ENCODE data around the gene EPS8L3. TPM values are rescaled to one million over a fixed set of nuclear protein-coding genes. Genes with fewer than 3 reads are reported as not detected.

EPS8L3 gene
- total RNA-seq, 1 donor = not detected

DNA sequence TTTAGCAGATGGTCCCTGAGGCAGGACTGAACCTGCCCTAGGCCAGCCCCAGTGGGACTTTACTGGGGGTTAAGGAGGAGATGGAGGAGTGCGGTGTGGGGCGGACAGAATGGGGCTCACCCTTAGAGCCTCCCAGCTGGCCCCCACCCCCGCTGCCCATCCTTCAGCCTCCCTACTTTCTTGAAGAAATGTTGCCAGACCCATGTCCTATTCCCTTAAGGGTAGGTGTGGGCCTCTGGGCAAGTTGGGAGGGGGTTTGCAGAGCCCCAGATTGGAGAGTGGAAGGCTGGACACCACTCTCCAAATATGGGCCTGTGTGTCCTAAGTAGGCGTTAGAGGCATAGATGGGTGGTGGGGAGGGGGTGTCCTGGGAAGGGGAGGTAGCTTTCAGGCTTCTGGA lies 19.2 kb upstream of the EPS8L3 start:
- DNase-seq (ENCODE audit: low read depth in 2 of 3, low spot score in 2 of 3) = no peak

DNA sequence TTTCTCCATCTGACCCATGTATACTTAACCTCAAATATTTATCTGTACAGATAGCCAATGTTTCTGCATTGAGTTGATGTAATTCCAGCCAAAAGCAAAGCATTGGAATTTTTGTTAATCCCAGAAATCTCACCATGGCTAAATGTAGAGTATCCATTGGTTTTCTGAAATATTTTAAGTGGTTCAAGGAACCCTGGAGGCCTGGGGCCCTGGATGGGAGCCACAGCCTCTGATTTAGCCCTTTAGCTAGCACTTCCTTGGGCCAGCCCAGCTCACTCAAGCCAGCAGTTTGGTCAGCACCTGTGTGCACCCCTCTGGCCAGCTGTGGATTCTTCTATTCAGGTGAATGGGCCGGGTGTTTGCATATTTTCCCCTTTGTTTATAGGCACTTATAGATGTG lies 18.8 kb upstream of the EPS8L3 start:
- no peak for DNase-seq (ENCODE audit: low read depth in 2 of 3, low spot score in 2 of 3)

- no peak for DNase-seq (ENCODE audit: low read depth in 2 of 3, low spot score in 2 of 3)
These were observed 18.1 kb upstream of the EPS8L3 start for GRCh38 chr1:109781806-109782205.

DNA sequence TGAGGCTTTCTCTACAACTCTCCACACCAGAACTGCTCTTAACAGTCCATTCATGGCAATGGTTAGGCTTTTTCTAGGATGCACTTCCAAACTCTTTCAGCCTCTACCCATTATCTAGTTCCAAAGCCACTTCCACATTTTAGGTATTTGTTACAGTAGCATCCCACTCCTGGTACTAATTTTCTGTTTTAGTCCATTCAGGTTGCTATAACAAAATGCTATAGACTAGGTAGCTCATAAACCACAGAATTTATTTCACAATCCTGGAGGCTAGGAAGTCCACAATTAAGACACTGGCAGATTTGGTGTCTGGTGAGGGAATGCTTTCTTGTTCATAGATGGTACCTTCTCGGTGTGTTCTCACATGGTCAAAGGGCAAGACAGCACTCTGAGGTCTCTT lies 17.3 kb upstream of the EPS8L3 start:
- no peak for DNase-seq (ENCODE audit: low read depth in 2 of 3, low spot score in 2 of 3)

DNA sequence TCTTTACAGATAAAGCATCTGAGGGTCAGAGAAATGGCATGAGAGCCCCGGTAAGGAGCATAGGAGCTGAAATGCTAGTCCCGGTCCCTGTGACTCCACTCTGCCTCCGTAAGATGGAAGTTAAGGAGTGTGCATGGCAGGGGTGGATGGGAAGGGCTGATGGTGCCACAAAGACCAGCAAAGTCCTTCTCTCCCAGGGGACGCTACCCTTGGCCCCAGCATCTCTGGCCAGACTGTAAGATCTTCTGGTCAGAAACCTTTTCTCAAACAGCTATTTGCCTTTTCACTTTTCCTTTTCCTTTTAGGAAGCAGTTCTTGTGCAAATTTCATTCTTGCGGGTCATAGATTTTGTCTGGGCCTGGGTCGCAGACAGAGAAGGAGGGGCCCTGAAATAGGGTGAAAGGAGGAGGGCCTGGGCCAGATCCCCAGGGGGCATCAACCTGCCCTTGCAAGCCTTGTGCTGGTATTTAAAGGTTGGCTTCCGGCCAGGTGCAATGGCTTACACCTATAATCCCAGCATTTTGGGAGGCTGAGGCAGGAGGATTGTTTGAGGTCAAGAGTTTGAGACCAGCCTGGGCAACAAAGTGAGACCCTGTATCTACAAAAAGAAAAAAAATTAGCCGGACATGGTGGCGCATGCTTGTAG lies 14.4 kb upstream of the EPS8L3 start:
- no peak for DNase-seq (ENCODE audit: low read depth in 2 of 3, low spot score in 2 of 3)

GRCh38 chr1:109777436-109777835 lies 13.7 kb upstream of the EPS8L3 start:
- no peak for DNase-seq (ENCODE audit: low read depth in 2 of 3, low spot score in 2 of 3)

DNA sequence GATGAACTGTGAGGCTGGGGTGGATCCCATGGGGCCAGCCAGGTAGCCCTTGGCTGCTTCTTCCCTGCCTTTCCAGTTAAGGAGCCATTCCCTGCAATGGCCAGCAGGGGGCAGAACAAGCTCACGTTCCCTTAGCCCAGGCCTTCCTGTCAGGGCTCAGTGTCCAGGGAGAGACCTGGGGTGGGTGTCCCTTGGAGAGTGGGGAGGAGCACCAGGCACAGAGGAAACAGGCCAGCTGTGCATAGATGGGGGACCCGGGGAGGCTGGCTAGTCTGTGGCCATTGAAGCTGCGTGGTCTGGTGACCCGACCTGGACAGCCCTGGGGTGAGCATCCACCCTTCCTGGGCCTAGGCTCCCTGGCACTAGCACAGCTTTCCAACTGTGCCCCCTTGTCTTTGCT lies 13.2 kb upstream of the EPS8L3 start:
- peak; percentile 50 to 87 (median 69) for DNase-seq (ENCODE audit: low read depth in 2 of 3, low spot score in 2 of 3)

- DNase-seq (ENCODE audit: low read depth in 2 of 3, low spot score in 2 of 3) = no peak
These were observed 12.6 kb upstream of the EPS8L3 start for GRCh38 chr1:109776206-109776835.

DNA sequence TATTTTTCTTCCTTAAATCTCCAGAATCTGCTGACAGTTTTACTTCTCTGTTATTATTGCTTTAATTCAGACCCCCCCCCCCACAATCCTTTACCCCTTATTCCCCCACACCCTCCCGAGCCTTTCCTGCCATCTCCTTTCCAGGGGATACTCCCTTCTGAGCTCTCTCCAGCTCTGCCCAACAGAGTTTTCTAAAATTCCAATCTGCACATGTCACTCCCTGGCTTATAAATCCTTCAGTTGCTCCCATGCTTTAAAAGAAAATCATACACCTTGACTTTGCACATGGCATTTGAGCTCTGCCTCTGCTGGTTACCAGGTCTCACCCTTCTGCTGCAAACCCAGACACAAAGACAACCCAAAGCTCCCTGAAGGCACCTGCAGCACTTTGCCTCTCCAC lies 11.7 kb upstream of the EPS8L3 start:
- DNase-seq (ENCODE audit: low read depth in 2 of 3, low spot score in 2 of 3) = no peak

DNA sequence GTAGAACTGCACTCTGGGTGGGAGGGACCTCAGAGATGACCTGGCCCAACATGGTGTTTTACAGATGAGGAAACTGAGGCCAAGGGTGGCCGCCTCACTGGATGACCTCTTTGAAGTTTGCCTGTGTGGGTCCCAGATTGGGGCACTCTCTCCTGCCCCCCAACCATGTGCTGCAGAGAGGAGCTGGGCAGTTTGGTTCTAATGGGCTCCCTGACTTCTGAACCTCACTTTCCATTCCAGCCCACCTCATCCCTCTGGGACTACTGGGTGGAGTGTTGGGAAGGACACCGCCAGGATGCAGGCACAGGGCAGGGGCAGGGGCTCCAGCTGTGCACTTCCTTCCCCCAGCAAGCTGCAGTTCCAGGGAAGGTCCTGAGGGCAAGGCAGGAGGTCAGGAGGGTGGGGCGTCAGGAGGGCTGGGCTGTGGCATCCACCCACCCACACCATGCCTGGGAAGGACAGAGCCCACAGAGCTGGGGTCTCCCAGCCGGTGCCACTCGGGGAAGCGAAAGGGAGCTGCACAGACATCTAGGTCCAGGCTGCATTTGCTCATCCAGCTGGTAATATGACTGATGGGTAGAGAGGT lies 10.3 kb upstream of the EPS8L3 start:
- no peak for DNase-seq (ENCODE audit: low read depth in 2 of 3, low spot score in 2 of 3)

GRCh38 chr1:109773203-109773899 lies 9.6 kb upstream of the EPS8L3 start:
- peak; percentile 35 to 94 (median 82) for DNase-seq (ENCODE audit: low read depth in 2 of 3, low spot score in 2 of 3)

- no peak for DNase-seq (ENCODE audit: low read depth in 2 of 3, low spot score in 2 of 3)
These were observed 9.0 kb upstream of the EPS8L3 start for GRCh38 chr1:109772658-109773202.

DNA sequence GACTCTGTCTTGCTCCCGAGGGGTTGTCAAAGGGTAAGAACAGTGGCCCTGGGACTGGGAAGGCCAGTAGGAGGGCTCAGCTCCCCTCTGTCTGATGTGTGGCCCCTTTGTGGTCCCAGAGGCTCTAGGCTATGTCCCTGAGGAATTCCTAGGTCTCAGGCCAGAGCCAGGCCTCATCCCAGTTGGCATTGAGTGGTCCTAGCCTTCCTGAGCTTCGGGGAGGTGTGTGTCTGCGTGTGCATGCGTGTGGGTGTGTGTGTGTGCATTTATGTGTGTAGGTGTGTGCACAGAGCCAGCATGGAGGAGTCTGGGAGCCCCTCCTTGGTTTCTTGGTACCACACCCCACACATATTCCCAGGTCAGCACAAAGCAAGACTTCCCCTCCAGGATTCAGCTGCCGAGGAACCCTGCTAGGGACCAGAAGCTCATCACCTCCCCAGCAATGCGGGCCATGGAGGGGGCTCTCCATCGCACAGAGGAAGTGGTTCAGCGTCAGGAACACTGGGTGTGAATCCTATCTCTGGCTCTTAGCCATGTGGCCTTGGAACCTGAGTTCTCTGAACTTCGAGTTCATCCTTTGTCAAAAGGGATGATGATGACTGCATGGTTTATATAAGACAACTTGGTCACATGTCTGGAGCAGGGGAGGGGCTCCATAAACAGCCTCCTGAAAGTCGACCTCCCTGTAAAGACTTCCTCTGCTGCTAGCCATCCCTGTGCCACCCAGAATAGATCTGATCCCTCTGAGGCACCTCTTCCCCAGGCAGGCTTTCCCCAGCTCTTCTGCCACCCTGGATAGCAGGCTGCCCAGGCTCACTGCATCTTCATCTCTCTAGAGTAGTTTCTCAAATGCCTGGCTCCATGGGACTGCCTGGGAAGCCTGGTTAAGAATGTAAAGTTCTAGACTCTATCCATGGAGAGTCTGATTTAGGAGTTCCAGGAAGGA lies 8.3 kb upstream of the EPS8L3 start:
- DNase-seq (ENCODE audit: low read depth in 2 of 3, low spot score in 2 of 3) = no peak

- DNase-seq (ENCODE audit: low read depth in 2 of 3, low spot score in 2 of 3) = no peak
These were observed 6.8 kb upstream of the EPS8L3 start for GRCh38 chr1:109770331-109771095.

DNA sequence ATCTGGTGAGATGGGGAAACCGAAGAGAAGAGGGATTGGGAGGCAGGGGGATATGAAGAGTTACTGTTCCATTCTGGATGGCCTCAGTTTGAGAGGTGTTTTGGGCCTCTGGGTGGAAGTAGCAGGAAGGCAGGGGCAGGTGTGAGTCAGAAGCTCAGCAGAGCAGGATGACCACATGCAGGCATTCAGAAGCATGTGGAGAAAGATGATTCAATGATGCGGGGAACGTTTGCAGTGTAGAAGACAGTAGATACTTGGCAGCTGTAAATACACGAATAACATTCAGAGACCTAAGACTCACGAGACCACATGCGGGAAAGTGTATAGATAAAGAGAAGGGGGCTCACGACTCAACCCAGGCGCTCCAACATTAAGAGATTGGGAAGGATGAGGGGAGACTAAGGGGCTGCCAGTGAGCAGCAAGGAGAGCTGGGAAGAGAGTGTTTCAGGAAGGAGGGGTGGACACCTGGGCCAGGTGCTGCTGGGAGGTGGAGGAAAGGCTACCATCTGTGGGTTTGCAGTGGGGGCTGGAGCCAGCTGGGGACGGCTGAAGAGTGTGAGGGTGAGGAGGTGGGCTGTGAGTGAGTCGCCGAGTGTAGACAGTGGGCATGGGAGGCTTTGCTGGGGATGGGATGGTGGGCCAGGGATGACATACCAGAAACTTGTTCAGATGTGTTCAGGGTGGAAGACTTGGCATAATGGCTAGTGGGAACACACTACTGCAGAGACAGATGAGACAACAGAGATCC lies 5.8 kb upstream of the EPS8L3 start:
- DNase-seq (ENCODE audit: low read depth in 2 of 3, low spot score in 2 of 3) = no peak

DNA sequence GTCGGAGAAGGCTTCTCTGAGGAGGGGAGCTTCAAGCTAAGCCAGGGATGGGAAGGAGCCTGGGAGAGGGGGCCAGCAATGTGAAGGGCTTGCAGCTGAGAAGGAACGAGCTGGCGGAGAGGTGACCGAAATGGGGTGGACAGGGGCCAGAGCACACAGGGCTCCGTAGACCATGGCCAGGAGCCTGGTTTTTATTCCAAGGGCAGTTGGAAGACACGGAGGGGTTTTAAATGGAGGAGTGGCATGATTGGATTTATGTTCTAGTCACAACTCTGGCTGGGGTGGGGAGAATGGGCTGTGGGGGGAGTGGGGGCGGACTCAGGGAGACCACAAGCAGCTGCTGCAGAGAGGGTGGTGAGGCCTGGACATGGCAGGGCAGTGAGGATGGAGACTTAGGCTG lies 5.1 kb upstream of the EPS8L3 start:
- DNase-seq (ENCODE audit: low read depth in 2 of 3, low spot score in 2 of 3) = no peak

DNA sequence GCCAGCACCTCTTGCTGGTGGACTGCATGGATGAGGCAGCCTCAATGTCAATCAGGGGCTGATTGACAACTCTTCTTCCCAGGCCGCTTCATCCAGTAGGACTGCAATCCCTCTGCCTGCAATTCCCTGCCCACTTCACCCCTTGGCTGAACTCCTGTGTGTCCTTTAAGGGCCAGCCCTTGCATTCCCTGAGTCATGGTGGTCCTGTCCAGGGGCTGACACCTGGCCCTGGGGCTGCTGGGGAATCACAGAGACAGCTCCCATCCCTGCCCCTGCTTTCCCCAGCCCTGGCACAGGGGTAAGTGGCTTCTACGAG lies 4.6 kb upstream of the EPS8L3 start:
- DNase-seq (ENCODE audit: low read depth in 2 of 3, low spot score in 2 of 3) = no peak

DNA sequence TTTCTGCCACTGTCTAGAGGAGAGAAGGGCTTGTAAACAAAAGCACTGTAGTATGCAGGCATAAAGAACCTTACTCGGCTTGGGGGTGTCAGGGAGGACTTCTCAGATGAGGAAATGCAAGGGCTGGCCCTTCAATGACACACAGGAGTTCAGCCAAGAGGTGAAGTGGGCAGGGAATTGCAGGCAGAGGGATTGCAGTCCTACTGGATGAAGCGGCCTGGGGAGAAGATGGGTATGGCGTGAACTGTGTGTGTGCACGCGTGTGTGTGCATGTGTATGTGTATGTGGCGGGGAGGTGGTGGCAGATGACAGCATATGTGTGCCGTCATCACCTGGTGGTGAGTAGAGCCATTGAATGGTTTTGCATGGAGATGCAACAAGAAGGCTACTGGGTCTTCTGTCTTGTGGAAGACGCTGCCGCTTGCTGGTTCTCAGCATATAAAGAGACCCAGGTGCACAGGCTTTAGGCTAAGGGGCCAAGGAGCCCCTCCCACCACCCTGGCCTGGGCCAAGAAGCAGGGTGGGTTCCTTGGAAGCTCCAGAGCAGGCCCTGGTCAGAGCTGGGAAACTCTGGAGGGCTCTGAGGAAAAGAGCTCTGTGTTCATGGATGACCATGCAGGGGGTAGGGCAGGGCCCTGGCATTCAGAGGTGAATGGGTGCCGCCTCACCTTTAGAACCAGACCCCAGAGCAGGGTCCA lies 4.1 kb upstream of the EPS8L3 start:
- DNase-seq (ENCODE audit: low read depth in 2 of 3, low spot score in 2 of 3) = no peak

All from hematopoietic multipotent progenitor cell (in vitro differentiated cells).